CD1c-positive myeloid dendritic cell (primary cell): ENCODE measurements around the gene GRID1.

Experiments
- DNase-seq: peaks from one replicate; pipeline ENCODE4 v3.0.0-alpha.2; 2016; ENCODE audit errors: extremely low spot score

Gene GRID1

DNA sequence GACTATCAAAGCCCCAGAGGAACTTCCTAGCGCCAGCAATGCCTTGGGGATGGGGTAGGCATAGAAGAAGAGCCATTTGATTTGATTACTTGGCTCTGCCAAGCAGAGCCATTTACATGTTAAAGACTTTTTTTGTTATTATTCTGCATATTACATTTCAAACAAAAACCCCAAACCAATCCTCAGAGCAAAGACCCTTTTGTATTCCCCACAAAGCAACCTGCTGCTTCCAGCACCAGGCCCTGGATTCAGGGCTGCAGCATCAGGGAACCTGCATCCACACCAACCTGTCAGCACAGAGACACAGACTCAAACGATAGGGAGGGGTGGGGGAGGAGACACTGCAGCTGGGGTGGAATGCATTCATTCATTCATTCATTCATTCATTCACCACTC, 73.2 kb downstream of the GRID1 start:
- no peak for DNase-seq

DNA sequence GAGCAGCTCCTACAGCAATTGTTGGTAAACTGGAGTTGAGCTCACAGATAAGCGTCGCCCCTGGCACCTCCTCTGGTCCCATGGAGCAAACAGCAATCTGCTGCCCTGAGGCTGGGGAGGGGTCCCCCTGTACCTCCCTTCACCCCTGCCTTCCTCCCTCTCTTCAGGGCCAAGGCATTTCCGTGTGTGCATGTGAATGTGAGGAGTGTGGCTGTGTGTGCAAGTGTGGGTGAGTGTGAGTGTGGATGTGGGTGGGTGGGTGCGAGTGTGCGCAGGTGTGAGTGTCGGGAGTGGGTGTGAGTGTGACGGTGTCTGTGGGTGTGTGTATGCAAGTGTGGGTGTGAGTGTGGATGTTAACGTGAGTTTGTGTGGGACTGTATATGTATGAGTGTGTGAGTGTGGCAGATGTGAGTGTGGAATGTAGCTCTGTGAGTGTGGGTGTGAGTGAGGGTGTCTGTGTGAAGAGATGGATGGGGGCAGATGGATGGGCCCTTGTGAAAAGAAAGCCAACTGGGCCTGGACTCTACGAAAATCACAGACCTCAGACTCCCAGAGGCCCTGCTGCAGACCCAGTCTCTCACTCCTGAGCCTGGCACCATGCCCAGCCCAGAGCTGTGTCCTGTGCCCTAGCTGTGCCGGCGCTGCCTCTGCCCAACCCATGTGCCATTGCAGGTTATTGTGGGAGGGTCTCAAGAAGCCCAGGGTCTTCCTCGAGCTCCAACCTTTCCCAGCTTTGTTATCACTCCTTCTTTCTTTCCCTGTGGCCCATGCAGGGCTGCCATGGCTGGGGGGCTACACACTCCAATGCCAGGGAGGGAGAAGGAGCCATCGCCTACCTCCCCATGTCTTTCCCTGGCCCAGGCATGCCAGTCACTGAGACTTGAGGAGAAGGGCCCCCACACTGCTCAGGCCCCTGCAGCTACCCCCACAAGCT, 73.9 kb downstream of the GRID1 start:
- no peak for DNase-seq

DNA sequence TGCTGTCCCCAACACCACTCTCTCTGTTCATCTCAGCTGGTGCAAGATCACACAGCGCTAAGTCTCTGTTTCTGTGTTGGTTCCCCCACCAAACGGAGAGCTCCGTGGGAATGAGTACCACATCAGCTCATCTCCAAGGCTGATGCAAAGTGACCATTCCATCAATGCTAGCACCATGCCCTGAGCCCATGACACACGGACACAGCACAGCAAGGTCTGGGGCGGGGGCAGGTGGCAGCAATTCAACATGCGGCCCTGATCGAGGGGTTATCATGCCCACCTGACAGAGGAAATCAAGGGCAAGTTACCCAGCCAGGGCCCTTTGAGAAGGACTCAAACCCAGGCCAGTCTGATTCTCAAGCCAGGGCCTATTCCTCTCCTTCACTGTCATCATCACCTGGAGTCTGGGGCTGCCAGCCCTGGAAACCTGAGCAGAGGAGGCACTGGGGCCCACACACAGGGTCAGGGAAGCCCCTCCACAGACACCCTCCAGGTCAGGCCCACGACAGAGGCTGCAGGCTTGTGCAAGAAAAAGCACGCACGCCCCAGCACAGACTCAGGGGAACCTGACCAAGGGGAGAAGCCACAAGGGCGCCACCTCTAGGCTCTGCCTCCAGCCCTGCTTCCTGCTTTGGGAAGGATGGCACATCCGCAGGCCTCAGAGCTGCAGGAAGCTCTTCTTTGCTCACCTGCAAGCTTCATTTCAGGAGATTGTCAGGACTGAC, 74.8 kb downstream of the GRID1 start:
- DNase-seq: no peak

DNA sequence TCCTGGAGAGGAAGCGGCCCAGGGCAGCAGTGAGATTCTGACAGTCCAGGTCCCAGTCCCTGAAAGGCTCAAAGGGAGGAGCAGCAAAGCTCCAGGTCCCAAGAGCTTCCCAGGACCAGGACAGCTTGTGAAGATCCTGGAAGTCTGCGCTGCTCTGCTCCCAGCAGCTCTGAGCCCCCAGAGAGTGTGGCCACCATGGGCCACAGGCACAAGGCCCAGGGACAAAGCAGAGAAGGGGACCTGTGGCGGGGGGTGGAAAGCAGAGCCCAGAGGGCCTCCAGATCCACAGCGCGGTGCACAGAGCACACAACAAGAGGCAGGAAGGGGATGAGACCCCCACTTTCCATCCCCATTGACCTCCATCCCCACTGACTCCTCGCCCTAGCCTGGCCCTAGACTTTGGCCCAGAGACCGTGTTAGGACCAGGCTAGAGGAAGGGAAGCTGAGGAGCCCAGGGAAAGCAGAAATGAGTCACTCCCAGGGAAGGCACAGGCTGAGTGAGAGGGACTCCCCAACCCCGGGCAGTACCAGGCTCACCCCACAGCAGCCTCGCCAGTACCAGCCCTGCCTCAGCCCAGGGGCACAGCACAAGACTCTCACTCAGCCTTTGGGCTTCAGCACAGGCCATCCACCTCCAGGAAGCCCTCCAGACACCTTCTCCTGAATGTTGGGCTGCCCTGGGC, 75.5 kb downstream of the GRID1 start:
- DNase-seq: no peak

DNA sequence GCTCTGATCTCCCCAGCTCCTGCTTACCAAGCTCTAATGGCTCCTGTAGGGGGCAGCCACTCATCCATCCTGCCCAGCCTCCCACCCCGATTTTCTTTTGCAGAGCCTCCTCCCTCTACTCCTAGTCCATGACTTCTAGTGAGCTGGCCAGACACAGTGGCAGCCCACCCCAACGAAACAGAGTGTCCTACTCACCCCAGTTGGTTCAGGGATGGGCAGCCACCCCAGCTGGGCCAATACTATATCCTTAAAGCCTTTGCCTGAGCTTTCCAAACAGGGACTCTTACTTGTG, 77.1 kb downstream of the GRID1 start:
- DNase-seq: no peak

- no peak for DNase-seq
These were observed 77.7 kb downstream of the GRID1 start for GRCh38 chr10:86288695-86289576.

- DNase-seq: no peak
These were observed 78.5 kb downstream of the GRID1 start for GRCh38 chr10:86287966-86288579.

- DNase-seq: no peak
These were observed 79.3 kb downstream of the GRID1 start for GRCh38 chr10:86287110-86287793.

- DNase-seq: no peak
These were observed 80.1 kb downstream of the GRID1 start for GRCh38 chr10:86286236-86287109.

GRCh38 chr10:86285136-86285790, 81.3 kb downstream of the GRID1 start:
- DNase-seq: no peak

- no peak for DNase-seq
These were observed 82.1 kb downstream of the GRID1 start for GRCh38 chr10:86284355-86285105.

DNA sequence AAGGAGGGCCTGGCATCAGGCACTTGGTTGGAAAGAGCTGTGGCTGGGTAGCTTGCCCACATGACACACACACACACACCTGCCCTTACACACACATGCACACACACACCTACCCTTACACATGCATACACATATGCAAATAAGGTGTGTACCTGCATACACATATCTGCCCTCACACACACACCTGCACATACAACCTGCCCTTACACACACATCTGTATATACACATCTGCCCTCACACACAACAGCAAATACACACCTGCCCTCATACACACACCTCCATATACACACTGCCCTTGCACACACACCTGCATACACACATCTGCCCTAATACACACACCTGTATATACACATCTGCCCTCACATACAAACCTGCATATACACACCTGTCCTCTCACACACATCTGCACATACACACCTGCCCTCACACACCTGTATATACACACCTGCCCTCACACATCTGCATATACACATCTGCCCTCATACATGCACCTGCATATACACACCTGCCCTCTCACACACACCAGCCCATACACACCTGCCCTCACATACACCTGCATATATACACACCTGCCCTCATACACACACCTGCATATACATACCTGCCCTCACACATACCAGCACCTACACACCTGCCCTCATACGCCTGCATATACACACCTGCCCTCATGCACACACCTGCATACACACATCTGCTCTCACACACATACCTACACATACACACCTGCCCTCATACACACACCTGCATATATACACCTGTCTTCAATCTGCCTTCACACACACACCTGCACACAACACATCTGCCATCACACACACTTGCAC, 82.9 kb downstream of the GRID1 start:
- no peak for DNase-seq

DNA sequence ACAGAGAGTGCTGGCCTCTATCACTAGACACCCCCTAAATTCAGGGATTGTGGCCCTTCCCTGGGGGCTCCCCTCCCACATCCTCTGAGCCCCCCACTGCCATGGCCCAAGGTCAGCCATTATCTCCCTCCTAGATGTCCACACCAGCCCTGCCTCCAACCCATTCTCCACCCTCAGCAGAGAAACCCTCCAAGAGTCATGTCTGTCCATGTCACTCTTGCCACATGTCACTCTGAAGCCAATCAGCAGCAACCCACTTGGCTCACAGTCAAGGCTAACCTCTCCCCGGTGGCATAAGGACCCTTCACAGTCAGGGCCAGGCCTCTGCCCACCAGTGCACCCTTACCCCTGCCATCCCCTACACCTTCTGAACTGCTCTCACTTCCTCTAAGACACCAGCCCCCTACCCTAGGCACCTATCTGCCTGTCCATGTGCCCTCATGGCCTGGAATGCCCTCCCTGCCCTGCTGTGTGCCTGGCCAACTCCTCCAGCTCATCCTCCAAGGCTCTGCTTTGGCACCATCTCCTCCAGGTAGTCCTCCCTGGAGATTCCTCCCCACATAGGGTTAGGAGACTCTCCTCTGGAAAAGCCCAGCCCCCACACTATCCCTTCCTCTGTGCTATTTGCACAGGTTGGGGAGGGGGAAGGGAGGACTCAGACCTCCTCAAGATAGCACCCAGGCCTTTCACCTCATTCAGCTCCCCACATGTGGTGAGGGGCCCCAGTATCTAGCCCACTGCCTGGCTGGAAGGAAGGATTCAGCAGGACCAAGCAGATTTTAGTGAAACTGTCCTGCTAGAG, 83.7 kb downstream of the GRID1 start:
- DNase-seq: no peak

DNA sequence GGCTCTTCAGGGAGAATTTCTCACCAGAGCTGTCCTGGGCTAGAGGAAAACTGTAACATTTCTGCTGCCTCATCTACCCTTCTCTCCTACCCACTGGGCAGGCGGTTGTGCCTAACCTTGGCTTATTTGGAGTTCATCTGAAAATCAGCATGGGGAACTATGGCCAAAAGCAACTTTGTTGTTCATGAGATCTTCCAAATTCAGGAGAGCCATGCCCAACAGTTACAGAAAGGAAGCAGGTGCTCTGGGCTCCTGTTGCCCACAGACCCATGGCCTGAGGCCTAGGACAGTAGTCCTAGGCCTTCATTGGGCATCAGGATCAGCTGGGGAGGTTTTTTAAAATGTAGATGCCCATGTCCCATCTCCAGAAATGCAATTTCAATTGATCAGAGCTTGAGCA, 85.2 kb downstream of the GRID1 start:
- no peak for DNase-seq

DNA sequence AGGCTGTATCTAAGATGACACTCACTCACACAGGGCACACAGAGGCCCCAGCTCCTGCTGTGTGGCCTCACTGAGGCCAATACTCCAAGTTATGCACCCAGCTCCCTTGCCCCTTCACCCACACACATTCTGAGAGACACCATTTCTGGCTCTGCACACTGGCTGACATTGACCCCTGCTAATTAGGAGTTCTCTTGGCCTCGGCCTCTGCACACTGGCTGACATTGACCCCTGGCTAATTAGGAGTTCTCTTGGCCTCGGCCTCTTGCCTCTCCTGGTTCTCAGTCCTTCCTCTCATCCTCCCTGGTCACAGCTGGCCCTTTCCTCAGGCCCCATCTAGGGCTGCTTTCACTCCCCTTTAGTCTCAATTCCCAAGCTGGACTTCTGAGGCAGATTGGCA, 97.3 kb downstream of the GRID1 start:
- DNase-seq: no peak

- no peak for DNase-seq
These were observed 99.1 kb downstream of the GRID1 start for GRCh38 chr10:86267286-86268195.
